Fibroblast of skin of scalp (primary cell): Measurements from ENCODE around the gene SPRED1.
"Not testable (repeated sequence)": the region's sequence is repeated elsewhere in the genome, so short reads cannot be mapped to it uniquely, and the experiment has no call there.

Experiments
- DNase-seq: peaks from one replicate; pipeline ENCODE4 v3.0.0-alpha.2; 2013

Gene SPRED1

GRCh38 chr15:38237021-38237420, 15.6 kb upstream of the SPRED1 start:
- DNase-seq = not testable (repeated sequence)

- DNase-seq = no peak
These were observed 14.3 kb upstream of the SPRED1 start for GRCh38 chr15:38238311-38238710.

- DNase-seq = no peak
These were observed 10.6 kb upstream of the SPRED1 start for GRCh38 chr15:38242055-38242454.

GRCh38 chr15:38243278-38244055, 9.2 kb upstream of the SPRED1 start:
- no peak for DNase-seq

- DNase-seq = no peak
These were observed 5.3 kb upstream of the SPRED1 start for GRCh38 chr15:38247336-38247735.

- DNase-seq = peak; percentile 76
These were observed 730 bp downstream of the SPRED1 start for GRCh38 chr15:38253351-38253781.

GRCh38 chr15:38254051-38254883, 1.6 kb downstream of the SPRED1 start:
- DNase-seq = peak; percentile 51

- no peak for DNase-seq
These were observed 3.1 kb downstream of the SPRED1 start for GRCh38 chr15:38255690-38256089.

GRCh38 chr15:38257676-38258075, 5.0 kb downstream of the SPRED1 start:
- no peak for DNase-seq

- no peak for DNase-seq
These were observed 6.5 kb downstream of the SPRED1 start for GRCh38 chr15:38259134-38259533.

GRCh38 chr15:38260077-38260476, 7.4 kb downstream of the SPRED1 start:
- DNase-seq = peak; percentile 82

- DNase-seq = no peak
These were observed 10.6 kb downstream of the SPRED1 start for GRCh38 chr15:38263251-38263650.

GRCh38 chr15:38263996-38264395, 11.4 kb downstream of the SPRED1 start:
- DNase-seq = peak; percentile 83

GRCh38 chr15:38266247-38266986, 13.8 kb downstream of the SPRED1 start:
- DNase-seq = peak; percentile 15

- peak; percentile 57 for DNase-seq
These were observed 14.9 kb downstream of the SPRED1 start for GRCh38 chr15:38267421-38268022.

- DNase-seq = no peak
These were observed 18.5 kb downstream of the SPRED1 start for GRCh38 chr15:38271144-38271543.

GRCh38 chr15:38271895-38272294, 19.3 kb downstream of the SPRED1 start:
- DNase-seq = no peak

- not testable (repeated sequence) for DNase-seq
These were observed 19.8 kb downstream of the SPRED1 start for GRCh38 chr15:38272431-38272830.

GRCh38 chr15:38274135-38274534, 21.5 kb downstream of the SPRED1 start:
- no peak for DNase-seq

- DNase-seq = peak; percentile 94
These were observed 23.3 kb downstream of the SPRED1 start for GRCh38 chr15:38275959-38276358.

GRCh38 chr15:38277281-38277680, 24.6 kb downstream of the SPRED1 start:
- DNase-seq = not testable (repeated sequence)

- DNase-seq = no peak
These were observed 28.4 kb downstream of the SPRED1 start for GRCh38 chr15:38281031-38281430.

GRCh38 chr15:38283010-38283409, 30.4 kb downstream of the SPRED1 start:
- DNase-seq = no peak
